ENCODE data around the gene C2CD3.

GRCh38 chr11:74171997-74172396 is 1.2 kb upstream of the C2CD3 start:
- TF ChIP-seq CTCF (IDR thresholded peaks at IDR 0.05) (no peak), POLR2A (IDR thresholded peaks at IDR 0.05) (no peak)
